Suprapubic skin (tissue), 4 donors: ENCODE results near the gene HSPB6. TPM values are rescaled to one million over a fixed set of nuclear protein-coding genes. Genes with fewer than 3 reads are reported as not detected.

Source experiments
- DNase-seq, 2 donors: peaks; one replicate each; pipeline ENCODE4 v3.0.0-alpha.2; 2019; ENCODE audit warnings: low spot score in 2 of 2
- H3K27ac ChIP-seq: fragments of 200-600 bp; sonication (generic); one replicate; pipeline ENCODE4 v1.5.1; 2019
- H3K27me3 ChIP-seq: fragments of 200-600 bp; sonication (generic); one replicate; pipeline ENCODE4 v1.5.1; 2019
- H3K36me3 ChIP-seq: fragments of 200-600 bp; sonication (generic); one replicate; pipeline ENCODE4 v1.5.1; 2019
- H3K4me1 ChIP-seq: fragments of 200-600 bp; sonication (generic); one replicate; pipeline ENCODE4 v1.5.1; 2019
- H3K4me3 ChIP-seq: fragments of 200-600 bp; sonication (generic); one replicate; pipeline ENCODE4 v1.5.1; 2019; ENCODE audit warnings: mild to moderate bottlenecking
- H3K9me3 ChIP-seq: fragments of 200-600 bp; sonication (generic); one replicate; pipeline ENCODE4 v1.5.1; 2019
- EP300 ChIP-seq: sonication (generic); formaldehyde crosslinking; IDR thresholded peaks from one replicate; pipeline ENCODE4 v1.6.1; 2017; ENCODE audit warnings: antibody characterized with exemption
- POLR2A ChIP-seq, 2 donors: fragments of 450-650 bp; IDR thresholded peaks; one replicate each; pipeline ENCODE4 v1.6.1; 2017; ENCODE audit warnings: antibody characterized with exemption in 2 of 2, mild to moderate bottlenecking in 2 of 2, moderate library complexity in 2 of 2
- POLR2AphosphoS5 ChIP-seq, 3 donors: sonication (generic); formaldehyde crosslinking; IDR thresholded peaks; one replicate each; pipeline ENCODE4 v1.6.1; 2017; ENCODE audit warnings: antibody characterized with exemption in 3 of 3
- WGBS: methylation state at CpG from one replicate; pipeline ENCODE4 v1.1.5; 2018; 5-methylcytosine and 5-hydroxymethylcytosine counted together
- total RNA-seq, 4 donors: library from RNA; depleted of rRNA; stranded (reverse); fragments of >200 nt; gene quantifications; one replicate each; pipeline ENCODE4 v1.1.0, GENCODE V29; 2016
- TF ChIP-seq, protein P1 (sequence below), 2 donors: fragments of 200-600 bp in 1 of 2; fragments of 450-650 bp in 1 of 2; sonication (generic) in 1 of 2; IDR thresholded peaks; one replicate each; pipeline ENCODE4 v1.5.1; 2016 to 2019; ENCODE audit warnings: antibody characterized with exemption in 2 of 2, mild to moderate bottlenecking in 1 of 2, moderate library complexity in 1 of 2

HSPB6 gene
- total RNA-seq, 4 donors from 2014 or later: 4.1 to 13.4 (median 5.5) TPM

DNA sequence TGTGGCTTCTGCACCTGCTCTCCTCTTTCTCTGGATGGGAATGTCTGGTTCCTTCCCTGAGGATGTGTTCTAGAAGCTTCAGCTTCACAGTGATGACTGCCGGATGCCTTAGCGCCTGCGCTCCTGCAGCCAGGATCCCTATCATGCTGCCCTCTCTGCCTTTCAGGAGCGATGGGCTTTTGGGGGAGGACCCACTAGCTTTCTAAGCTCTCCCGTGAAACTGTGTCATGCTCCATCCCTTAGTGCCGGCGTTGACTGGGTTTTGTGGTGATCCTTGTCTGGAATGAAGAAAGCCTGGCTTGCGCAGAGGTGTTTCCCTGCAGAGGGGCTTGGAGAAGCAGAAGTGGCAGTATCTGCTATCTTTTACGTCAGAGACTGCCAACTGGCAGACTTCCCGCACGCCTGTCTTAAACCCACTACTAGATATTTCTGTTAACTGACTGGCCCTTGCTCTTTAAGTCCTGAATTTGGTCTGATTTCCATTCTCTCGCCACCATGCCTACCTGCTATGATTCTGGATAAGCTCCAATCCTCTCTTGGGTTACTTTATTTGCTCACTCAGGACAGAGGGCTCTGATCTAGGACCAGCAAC lies 42.8 kb downstream of the HSPB6 start:
- Histone ChIP-seq H3K4me3 (no peak overlapping the region), H3K27ac (no peak overlapping the region)
- TF ChIP-seq, protein P1, sequence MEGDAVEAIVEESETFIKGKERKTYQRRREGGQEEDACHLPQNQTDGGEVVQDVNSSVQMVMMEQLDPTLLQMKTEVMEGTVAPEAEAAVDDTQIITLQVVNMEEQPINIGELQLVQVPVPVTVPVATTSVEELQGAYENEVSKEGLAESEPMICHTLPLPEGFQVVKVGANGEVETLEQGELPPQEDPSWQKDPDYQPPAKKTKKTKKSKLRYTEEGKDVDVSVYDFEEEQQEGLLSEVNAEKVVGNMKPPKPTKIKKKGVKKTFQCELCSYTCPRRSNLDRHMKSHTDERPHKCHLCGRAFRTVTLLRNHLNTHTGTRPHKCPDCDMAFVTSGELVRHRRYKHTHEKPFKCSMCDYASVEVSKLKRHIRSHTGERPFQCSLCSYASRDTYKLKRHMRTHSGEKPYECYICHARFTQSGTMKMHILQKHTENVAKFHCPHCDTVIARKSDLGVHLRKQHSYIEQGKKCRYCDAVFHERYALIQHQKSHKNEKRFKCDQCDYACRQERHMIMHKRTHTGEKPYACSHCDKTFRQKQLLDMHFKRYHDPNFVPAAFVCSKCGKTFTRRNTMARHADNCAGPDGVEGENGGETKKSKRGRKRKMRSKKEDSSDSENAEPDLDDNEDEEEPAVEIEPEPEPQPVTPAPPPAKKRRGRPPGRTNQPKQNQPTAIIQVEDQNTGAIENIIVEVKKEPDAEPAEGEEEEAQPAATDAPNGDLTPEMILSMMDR (IDR thresholded peaks at IDR 0.05): no peak
- TF ChIP-seq POLR2AphosphoS5 (IDR thresholded peaks at IDR 0.05) (no peak), EP300 (no peak), POLR2A (IDR thresholded peaks at IDR 0.05) (no peak)

GRCh38 chr19:35713506-35713850 lies 43.4 kb downstream of the HSPB6 start:
- TF ChIP-seq, protein P1 (IDR thresholded peaks at IDR 0.05): no peak
- TF ChIP-seq POLR2AphosphoS5 (IDR thresholded peaks at IDR 0.05) (no peak), POLR2A (IDR thresholded peaks at IDR 0.05) (no peak), EP300 (no peak)
- WGBS: 72% methylated on average over 2 of the region's 2 CpGs
- no peak for DNase-seq
- H3K27ac ChIP-seq: no peak overlapping the region
- H3K36me3 ChIP-seq: no peaks in the 10 kb centered on the region
- H3K9me3 ChIP-seq: no peaks in the 10 kb centered on the region
- peaks cover 18% of the 10 kb centered on the region for H3K4me1 ChIP-seq
- no peaks in the 10 kb centered on the region for H3K27me3 ChIP-seq
- no peak overlapping the region for H3K4me3 ChIP-seq

More for the DNA sequence above, 42.8 kb downstream of the HSPB6 start:
- DNase-seq: no peak
- Histone ChIP-seq H3K9me3 (no peaks in the 10 kb centered on the region), H3K27me3 (no peaks in the 10 kb centered on the region), H3K36me3 (no peaks in the 10 kb centered on the region), H3K4me1 (peaks cover 24% of the 10 kb centered on the region)
- WGBS: 83% methylated on average over 12 of the region's 12 CpGs

- TF ChIP-seq EP300: no peak
- no peak for TF ChIP-seq POLR2AphosphoS5 (IDR thresholded peaks at IDR 0.05)
- TF ChIP-seq, protein P1 (IDR thresholded peaks at IDR 0.05): no peak
- no peak for TF ChIP-seq POLR2A (IDR thresholded peaks at IDR 0.05)
- Histone ChIP-seq H3K36me3 (no peaks in the 10 kb centered on the region), H3K27me3 (no peaks in the 10 kb centered on the region), H3K27ac (no peak overlapping the region), H3K4me3 (no peak overlapping the region), H3K4me1 (peaks cover 17% of the 10 kb centered on the region), H3K9me3 (no peaks in the 10 kb centered on the region)
- DNase-seq: no peak
- WGBS: 73% methylated on average over 11 of the region's 11 CpGs
Observed at GRCh38 chr19:35712567-35713505, 44.0 kb downstream of the HSPB6 start.

DNA sequence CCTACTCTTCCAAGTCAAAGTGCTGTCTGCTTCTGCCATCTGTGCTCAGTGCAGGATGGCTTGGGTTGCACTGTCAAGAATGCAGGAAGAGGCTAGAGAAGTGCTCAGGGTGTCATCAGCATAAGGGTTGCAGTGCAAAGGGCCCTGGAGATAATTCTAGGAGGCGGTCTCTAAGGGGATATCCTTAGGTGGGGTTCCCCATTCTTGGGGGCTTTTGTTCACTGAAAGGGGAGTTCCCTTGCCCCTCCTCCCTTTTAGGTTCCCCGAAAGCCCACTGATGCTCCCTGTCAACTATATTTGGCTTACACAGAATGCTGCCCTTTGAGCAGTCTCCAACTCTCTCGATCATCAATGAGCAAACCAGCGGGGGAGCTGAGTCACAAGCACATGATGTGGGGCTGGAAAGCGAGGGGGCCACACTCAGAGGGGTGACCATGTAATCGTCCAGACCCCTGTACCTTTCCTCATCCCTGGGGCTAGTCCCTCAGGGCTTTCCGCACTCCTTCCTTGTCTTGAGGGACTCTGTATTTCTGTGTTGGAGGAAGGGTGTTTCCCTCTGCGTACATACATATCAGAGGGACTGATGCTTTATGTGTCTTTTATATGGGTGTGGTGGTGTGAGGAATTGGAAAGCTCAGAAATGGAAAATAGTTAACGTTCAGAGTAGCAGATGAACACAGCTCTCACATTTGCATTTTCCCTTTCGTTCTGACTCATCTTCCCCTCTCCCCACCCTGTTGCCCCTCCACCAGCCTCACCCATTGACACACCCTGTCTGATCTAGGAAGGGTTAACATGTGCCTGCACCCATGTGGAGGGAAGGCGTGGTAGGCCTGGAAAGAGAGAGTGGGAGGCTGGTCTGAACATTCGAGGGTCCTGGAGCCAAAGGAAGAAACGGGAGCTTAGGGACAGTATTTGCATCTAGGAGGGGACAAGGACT lies 45.8 kb downstream of the HSPB6 start:
- Histone ChIP-seq H3K27me3 (no peaks in the 10 kb centered on the region), H3K27ac (no peak overlapping the region)

More for the DNA sequence above, 45.8 kb downstream of the HSPB6 start:
- DNase-seq: no peak
- Histone ChIP-seq H3K9me3 (no peaks in the 10 kb centered on the region), H3K4me3 (no peak overlapping the region), H3K4me1 (peaks cover 10% of the 10 kb centered on the region), H3K36me3 (no peaks in the 10 kb centered on the region)
- 48% methylated on average over 13 of the region's 13 CpGs for WGBS
- no peak for TF ChIP-seq POLR2AphosphoS5 (IDR thresholded peaks at IDR 0.05)
- TF ChIP-seq POLR2A (IDR thresholded peaks at IDR 0.05): no peak
- TF ChIP-seq, protein P1 (IDR thresholded peaks at IDR 0.05): no peak
- no peak for TF ChIP-seq EP300
